Epithelial cell of esophagus (primary cell): ENCODE measurements around the gene SPTBN5.

ENCODE experiments used
- DNase-seq: peaks from one replicate; pipeline ENCODE4 v3.0.0; 2010; ENCODE audit warnings: low read depth
- H3K4me3 ChIP-seq: 2 replicates; pipeline ENCODE4 v1.5.1; 2011; ENCODE audit warnings: mild to moderate bottlenecking, low read length, control low read depth
- CTCF ChIP-seq: IDR thresholded peaks from 2 replicates; pipeline ENCODE4 v1.5.1; 2011; ENCODE audit warnings: low read depth, mild to moderate bottlenecking, low read length, control low read depth, inconsistent platforms; ENCODE audit not compliant: insufficient read depth; ENCODE audit errors: missing control alignments

Gene SPTBN5

GRCh38 chr15:41921167-41921566 lies 27.3 kb upstream of the SPTBN5 start:
- no peak for TF ChIP-seq CTCF
- no peak for DNase-seq
- H3K4me3 ChIP-seq: no peak overlapping the region

- no peak for DNase-seq
- no peak overlapping the region for H3K4me3 ChIP-seq
- no peak for TF ChIP-seq CTCF
Observed at GRCh38 chr15:41919954-41920538, 26.2 kb upstream of the SPTBN5 start.

GRCh38 chr15:41919201-41919820 lies 25.5 kb upstream of the SPTBN5 start:
- no peak for TF ChIP-seq CTCF
- H3K4me3 ChIP-seq: no peak overlapping the region
- DNase-seq: no peak

- no peak for TF ChIP-seq CTCF
- DNase-seq: no peak
Observed at GRCh38 chr15:41918506-41919126, 24.8 kb upstream of the SPTBN5 start.

GRCh38 chr15:41917767-41918430 lies 24.0 kb upstream of the SPTBN5 start:
- no peak for TF ChIP-seq CTCF
- DNase-seq: peak; percentile 82
- H3K4me3 ChIP-seq: no peak overlapping the region

More at GRCh38 chr15:41918506-41919126, 24.8 kb upstream of the SPTBN5 start:
- H3K4me3 ChIP-seq: no peak overlapping the region

GRCh38 chr15:41915255-41915994 lies 21.6 kb upstream of the SPTBN5 start:
- no peak for DNase-seq
- TF ChIP-seq CTCF: no peak
- no peak overlapping the region for H3K4me3 ChIP-seq
